Measurements from ENCODE around the gene ULK4.

GRCh38 chr3:41526995-41527573 lies 434.8 kb downstream of the ULK4 start:
- TF ChIP-seq, protein P1, sequence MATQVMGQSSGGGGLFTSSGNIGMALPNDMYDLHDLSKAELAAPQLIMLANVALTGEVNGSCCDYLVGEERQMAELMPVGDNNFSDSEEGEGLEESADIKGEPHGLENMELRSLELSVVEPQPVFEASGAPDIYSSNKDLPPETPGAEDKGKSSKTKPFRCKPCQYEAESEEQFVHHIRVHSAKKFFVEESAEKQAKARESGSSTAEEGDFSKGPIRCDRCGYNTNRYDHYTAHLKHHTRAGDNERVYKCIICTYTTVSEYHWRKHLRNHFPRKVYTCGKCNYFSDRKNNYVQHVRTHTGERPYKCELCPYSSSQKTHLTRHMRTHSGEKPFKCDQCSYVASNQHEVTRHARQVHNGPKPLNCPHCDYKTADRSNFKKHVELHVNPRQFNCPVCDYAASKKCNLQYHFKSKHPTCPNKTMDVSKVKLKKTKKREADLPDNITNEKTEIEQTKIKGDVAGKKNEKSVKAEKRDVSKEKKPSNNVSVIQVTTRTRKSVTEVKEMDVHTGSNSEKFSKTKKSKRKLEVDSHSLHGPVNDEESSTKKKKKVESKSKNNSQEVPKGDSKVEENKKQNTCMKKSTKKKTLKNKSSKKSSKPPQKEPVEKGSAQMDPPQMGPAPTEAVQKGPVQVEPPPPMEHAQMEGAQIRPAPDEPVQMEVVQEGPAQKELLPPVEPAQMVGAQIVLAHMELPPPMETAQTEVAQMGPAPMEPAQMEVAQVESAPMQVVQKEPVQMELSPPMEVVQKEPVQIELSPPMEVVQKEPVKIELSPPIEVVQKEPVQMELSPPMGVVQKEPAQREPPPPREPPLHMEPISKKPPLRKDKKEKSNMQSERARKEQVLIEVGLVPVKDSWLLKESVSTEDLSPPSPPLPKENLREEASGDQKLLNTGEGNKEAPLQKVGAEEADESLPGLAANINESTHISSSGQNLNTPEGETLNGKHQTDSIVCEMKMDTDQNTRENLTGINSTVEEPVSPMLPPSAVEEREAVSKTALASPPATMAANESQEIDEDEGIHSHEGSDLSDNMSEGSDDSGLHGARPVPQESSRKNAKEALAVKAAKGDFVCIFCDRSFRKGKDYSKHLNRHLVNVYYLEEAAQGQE (IDR thresholded peaks at IDR 0.05; ENCODE audit: borderline replicate concordance) = no peak
- TF ChIP-seq, protein P2, sequence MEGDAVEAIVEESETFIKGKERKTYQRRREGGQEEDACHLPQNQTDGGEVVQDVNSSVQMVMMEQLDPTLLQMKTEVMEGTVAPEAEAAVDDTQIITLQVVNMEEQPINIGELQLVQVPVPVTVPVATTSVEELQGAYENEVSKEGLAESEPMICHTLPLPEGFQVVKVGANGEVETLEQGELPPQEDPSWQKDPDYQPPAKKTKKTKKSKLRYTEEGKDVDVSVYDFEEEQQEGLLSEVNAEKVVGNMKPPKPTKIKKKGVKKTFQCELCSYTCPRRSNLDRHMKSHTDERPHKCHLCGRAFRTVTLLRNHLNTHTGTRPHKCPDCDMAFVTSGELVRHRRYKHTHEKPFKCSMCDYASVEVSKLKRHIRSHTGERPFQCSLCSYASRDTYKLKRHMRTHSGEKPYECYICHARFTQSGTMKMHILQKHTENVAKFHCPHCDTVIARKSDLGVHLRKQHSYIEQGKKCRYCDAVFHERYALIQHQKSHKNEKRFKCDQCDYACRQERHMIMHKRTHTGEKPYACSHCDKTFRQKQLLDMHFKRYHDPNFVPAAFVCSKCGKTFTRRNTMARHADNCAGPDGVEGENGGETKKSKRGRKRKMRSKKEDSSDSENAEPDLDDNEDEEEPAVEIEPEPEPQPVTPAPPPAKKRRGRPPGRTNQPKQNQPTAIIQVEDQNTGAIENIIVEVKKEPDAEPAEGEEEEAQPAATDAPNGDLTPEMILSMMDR (IDR thresholded peaks at IDR 0.05; ENCODE audit: poor library complexity, severe bottlenecking) = no peak
- TF ChIP-seq EZH2 (IDR thresholded peaks at IDR 0.05; ENCODE audit: borderline replicate concordance, insufficient read depth, low read length, poor library complexity, severe bottlenecking) = no peak

Data from neural cell (in vitro differentiated cells).